ENCODE measurements around the gene NFE2L2. TPM values are rescaled to one million over a fixed set of nuclear protein-coding genes. Genes with fewer than 3 reads are reported as not detected.

NFE2L2 gene
- total and polyA plus RNA-seq, 9 of the 15 experiments (the other 6 are each of a cell fraction or from before 2014, with no cell fraction given): 29.3 to 120 (median 59.3) TPM

GRCh38 chr2:177261116-177262060, 3.1 kb downstream of the NFE2L2 start (continued):
- TF ChIP-seq ZNF407 (IDR thresholded peaks at IDR 0.05; ENCODE audit: low read depth): no peak
- TF ChIP-seq ATF7 (IDR thresholded peaks at IDR 0.05): no peak
- no peak for TF ChIP-seq PCBP2 (IDR thresholded peaks at IDR 0.05; ENCODE audit: low read depth, low read length, poor library complexity, severe bottlenecking)
- no peak for TF ChIP-seq ZNF12 (CRISPR knock-in tag; IDR thresholded peaks at IDR 0.05)
- TF ChIP-seq RFX5 (IDR thresholded peaks at IDR 0.05; ENCODE audit: low read depth, low read length): no peak
- TF ChIP-seq NCOA2 (IDR thresholded peaks at IDR 0.05; ENCODE audit: partially characterized antibody in 2 of 2): no peak
- no peak for TF ChIP-seq HNRNPUL1 (IDR thresholded peaks at IDR 0.05; ENCODE audit: low read length)
- no peak for TF ChIP-seq E2F6 (IDR thresholded peaks at IDR 0.05; ENCODE audit: borderline replicate concordance in 1 of 2, extremely low read depth in 1 of 2, insufficient read depth in 1 of 2, insufficient read length in 1 of 2, low read depth in 1 of 2, low read length in 1 of 2, poor library complexity in 1 of 2, severe bottlenecking in 1 of 2)
- no peak for TF ChIP-seq CREB5 (CRISPR knock-in tag; IDR thresholded peaks at IDR 0.05)
- TF ChIP-seq ZNF408 (CRISPR knock-in tag; IDR thresholded peaks at IDR 0.05; ENCODE audit: low read depth): no peak
- TF ChIP-seq SUPT5H (IDR thresholded peaks at IDR 0.05): peak; percentile 45; the same call in 1 of the 2 replicates
- TF ChIP-seq PURB (CRISPR knock-in tag; IDR thresholded peaks at IDR 0.05; ENCODE audit: low read depth): no peak

Data from K562 (cell line).